Mammary epithelial cell (primary cell): ENCODE results near the gene IL17RA.

Source experiments
- CTCF ChIP-seq, 2 donors: IDR thresholded peaks in 1 of 2; conservative IDR thresholded peaks in 1 of 2; 2 replicates each; pipeline ENCODE4 v1.5.1; 2011 to 2012; ENCODE audit warnings: inconsistent platforms in 2 of 2, low read length in 2 of 2, mild to moderate bottlenecking in 2 of 2, control low read depth in 1 of 2, low read depth in 1 of 2; ENCODE audit not compliant: insufficient read depth in 1 of 2; ENCODE audit errors: extremely low read depth in 1 of 2
- EZH2 ChIP-seq: IDR thresholded peaks from 2 replicates; pipeline ENCODE4 v1.6.1; 2012; ENCODE audit warnings: low read length, inconsistent platforms, borderline replicate concordance

DNA sequence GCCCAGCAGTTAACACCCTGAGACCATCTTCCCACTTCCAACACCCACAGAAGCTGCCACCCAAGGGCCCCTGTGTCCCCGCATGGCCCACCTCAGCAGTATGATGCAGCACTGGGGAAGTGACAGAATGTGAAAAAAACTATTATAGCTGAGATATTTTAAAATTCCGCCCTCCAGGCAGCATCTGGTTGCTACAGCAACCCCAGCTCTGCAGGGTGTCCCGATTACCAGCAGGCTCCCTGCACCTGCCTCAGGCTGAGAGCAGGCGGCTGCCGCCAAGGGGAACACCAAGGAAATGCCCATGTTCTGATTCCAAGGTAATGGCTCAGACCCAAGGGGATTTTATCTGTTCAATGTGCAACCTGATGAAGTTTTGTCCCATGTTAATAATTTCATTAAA is 46.9 kb downstream of the IL17RA start:
- no peak for TF ChIP-seq CTCF (conservative IDR thresholded peaks at IDR 0.05 in 1 of 2, IDR thresholded peaks at IDR 0.05 in 1 of 2; ENCODE audit: extremely low read depth in 1 of 2, insufficient read depth in 1 of 2, low read depth in 1 of 2, low read length in 2 of 2)
- TF ChIP-seq EZH2 = no peak
